HG03378 (cell line): ENCODE data around the gene RAB11FIP3.
A peak's percentile ranks its signal among the peaks of the same experiment; 100 is the strongest.

Experiments
- ATAC-seq: cut with Tn5 transposase; IDR thresholded peaks from one replicate; pipeline ENCODE4 v1.9.1; 2021; ENCODE audit warnings: mild to moderate bottlenecking, moderate library complexity; ENCODE audit not compliant: unreplicated experiment

RAB11FIP3 gene

DNA sequence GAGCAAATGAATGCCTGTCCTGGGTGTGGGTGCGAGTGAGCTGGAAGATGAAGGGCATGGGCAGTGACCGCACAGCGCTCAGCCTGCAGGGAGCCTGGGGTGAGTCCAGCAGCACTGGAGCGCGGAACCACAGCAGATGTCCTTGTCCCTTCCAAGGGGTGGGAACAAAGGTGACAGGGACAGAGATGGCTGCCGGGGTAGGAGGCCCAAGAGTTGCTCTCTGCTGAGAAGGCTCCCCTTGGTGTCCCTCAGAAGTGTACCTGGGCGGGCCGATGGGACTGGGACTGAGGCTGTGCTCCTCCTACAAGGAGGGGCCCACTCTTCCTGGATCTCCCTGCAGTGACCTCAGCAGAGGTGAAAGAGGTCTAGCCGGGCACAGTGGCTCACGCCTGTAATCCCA lies 36.1 kb upstream of the RAB11FIP3 start:
- ATAC-seq: no peak

DNA sequence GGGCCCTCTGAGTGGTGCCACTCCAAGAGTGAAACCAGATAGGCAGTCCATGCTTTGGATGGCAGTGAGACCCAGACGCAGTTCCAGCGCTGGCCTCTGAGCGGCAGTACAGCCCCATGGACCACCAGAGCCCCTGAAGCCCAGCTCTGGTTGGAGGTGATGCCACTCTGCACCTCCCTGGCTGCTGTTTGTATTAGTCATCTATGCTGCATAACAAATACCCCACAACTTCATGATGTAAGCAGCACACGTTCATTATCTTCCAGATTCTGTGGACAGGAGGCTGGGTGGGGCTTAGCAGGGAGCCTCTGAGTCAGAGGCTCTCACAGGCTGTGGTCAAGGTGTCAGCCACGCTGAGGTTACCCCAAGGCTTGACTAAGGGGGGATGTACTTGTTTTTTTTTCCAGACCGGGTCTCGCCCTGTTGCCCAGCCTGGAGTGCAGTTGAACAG lies 33.5 kb upstream of the RAB11FIP3 start:
- ATAC-seq: no peak

DNA sequence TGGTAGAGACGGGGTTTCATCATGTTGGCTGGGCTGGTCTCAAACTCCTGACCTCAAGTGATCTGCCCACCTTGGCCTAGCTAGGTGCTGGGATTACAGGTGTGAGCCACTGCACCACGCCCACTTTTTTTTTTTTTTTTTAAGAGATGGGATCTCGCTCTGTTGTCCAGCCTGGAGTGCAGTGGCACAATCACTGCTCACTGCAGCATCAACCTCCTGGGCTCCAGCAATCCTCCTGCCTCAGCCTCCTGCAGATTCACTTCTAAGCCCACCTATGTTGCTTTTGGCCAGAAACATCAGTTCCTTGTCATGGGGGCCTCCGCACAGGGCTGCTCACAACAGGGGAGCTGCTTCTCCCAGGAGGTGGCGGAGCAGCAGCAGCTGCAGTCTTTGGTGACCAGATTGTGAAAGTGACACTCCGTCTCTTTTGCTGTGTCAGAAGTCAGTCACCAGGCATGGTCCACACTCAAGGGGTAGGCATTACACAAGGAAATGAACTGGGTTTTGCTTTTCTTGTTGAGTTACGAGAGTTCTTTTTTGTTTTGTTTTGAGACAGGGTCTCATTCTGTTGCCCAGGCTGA lies 32.9 kb upstream of the RAB11FIP3 start:
- no peak for ATAC-seq

DNA sequence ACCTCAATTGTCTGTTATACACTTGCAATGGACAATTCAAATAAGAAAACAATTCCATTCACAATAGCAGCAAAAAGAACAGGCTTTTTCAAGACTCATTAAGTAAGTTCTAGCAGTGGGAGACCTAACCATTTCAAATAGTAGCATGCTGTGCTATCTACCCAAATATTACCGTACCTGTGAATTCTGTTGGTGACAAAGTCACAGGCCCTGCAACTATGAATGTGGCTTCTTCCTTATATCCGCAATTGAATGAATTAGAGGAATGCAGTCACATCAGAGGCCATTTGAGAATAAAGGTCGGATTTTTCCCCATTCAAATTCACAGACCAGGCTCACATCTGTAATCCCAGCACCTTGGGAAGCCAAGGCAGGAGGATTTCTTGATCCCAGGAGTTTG lies 29.2 kb upstream of the RAB11FIP3 start:
- ATAC-seq: no peak

DNA sequence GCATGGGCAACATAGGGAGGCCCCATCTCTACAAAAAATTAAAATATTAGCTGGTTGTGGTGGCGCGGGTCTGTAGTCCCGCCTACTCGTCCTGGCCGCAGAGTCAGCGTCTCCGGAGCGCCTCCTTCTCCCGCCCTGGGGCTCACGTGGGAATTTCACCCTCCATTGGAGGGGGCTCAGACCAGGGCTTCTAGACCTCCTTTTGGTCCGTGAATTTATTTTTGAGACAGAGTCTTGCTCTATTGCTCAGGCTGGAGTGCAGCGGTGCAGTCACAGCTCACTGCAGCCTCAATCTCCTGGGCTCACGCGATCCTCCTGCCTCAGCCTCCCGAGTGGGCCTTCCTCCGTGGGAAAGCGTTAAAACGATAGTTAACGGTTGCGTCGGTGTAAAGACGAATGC lies 28.8 kb upstream of the RAB11FIP3 start:
- ATAC-seq: no peak

DNA sequence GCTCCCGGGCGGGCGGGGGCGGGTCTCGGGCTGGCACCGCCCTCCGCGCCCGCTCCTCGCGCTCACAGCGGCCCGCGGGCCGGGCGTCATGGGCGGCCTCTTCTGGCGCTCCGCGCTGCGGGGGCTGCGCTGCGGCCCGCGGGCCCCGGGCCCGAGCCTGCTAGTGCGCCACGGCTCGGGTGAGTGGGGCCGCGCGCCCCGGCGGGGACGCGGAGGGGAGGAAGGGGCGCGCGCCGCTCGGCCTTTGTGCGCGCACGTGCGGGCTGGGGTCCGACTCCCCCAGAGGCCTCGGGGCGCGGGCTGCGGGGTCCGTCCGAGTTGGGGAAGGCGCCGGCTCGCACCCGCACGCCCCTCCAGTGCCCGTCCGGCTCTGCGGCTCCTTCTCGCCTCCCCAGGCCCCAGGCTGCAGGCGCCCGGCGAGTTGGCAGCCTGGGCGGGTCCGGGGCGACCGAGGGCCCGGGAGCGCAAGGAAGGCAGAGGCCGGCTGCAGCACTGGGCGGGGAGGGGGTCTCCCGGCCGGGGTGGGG lies 28.3 kb upstream of the RAB11FIP3 start, which contains the start of gene NME4:
Gene NME4, plus strand, starts transcription at position 65 of the 527 bp plus-strand sequence. Its CDS starts 24 bp downstream, at position 89.
- ATAC-seq: no peak

DNA sequence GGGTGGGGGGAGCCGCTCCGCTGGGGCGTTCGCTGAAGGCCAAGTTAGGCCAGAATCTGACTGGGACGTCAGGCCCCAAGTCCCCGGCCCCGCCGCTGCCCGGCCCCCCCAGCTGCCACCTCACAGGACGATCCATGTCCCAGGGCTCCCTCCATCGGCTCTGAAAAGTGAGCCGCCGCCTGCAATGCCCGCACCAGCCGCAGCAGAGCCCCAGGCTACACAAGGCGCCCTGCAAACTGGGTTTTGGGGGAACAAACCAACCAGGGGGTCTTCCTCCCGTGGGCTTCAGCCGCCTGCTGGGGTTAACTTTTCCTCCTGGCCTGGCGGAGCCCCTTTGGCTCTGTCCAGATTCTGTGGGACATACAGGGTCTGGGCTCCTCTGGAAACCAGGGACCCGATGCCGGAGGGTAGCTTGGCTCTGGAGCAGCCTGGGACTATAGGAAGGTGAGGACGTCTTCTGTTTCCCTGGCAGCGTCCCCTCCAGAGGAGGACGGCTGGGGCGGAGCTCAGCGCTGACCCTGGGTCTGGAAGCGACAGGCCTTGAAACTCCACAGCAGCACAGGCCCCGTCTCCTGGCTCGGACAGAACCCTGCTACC lies 27.6 kb upstream of the RAB11FIP3 start:
- ATAC-seq: no peak

DNA sequence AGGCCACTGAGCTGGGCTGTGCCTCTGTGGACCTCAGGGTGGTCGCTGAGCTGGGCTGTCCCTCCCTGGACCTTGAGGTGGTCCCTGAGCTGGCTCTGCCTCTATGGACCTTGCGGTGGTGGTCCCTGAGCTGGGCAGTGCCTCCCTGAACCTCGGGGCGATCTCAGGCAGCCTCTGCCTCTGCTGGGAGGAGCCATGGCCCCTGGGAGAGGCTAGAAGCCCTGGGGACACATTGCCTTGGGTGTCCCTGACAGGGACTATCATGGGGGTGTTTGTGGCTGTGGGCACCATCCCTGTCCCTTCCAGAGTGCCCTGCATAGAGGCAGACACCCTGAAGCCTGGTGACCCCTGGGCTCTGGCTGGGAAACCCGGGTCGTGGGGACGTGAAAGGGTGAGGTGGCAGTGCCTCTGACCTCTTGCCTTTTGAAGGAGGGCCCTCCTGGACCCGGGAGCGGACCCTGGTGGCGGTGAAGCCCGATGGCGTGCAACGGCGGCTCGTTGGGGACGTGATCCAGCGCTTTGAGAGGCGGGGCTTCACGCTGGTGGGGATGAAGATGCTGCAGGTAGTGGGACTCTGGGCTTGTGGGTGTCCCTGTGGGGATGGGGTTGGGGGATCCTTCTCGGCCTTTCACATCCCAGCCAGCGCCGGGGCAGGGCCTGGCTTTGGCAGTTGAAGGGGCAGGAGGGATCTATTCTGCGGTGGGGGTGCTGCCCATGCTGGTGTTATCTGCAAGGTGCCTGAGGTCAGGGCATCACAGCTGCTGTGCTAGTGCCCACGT lies 26.7 kb upstream of the RAB11FIP3 start:
- no peak for ATAC-seq

DNA sequence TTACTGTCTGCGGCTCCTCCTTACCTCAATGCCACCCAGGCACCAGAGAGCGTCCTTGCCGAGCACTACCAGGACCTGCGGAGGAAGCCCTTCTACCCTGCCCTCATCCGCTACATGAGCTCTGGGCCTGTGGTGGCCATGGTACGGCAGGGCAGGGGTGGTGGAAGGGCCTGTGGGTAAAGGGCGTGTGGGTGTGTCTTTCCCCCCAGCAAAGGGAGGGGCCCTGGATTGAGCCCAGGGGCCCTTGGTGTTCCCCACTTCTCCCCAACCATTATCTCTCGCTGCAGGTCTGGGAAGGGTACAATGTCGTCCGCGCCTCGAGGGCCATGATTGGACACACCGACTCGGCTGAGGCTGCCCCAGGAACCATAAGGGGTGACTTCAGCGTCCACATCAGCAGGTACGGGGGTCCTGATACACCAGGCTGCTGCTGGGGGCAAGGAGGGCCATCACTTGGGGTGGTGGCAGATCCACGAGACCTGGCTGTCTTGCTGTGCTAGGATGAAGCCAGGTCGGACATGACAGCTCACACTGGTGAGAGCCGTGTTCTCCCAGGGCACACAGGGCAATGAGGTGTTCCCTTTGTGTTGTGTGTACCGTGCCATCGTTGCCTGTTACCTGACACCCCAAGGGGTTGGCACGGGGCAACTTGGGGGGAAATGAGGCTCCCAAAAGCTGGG lies 26.0 kb upstream of the RAB11FIP3 start:
- ATAC-seq: no peak

DNA sequence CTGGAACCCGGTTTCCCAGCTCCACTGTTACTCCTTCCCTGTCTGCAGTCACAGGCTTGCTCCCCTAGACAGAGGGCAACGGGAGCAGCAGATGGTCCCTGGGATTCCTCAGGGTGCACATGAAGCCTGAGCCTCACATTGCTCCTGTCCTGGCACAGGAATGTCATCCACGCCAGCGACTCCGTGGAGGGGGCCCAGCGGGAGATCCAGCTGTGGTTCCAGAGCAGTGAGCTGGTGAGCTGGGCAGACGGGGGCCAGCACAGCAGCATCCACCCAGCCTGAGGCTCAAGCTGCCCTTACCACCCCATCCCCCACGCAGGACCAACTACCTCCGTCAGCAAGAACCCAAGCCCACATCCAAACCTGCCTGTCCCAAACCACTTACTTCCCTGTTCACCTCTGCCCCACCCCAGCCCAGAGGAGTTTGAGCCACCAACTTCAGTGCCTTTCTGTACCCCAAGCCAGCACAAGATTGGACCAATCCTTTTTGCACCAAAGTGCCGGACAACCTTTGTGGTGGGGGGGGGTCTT lies 25.3 kb upstream of the RAB11FIP3 start:
- no peak for ATAC-seq

DNA sequence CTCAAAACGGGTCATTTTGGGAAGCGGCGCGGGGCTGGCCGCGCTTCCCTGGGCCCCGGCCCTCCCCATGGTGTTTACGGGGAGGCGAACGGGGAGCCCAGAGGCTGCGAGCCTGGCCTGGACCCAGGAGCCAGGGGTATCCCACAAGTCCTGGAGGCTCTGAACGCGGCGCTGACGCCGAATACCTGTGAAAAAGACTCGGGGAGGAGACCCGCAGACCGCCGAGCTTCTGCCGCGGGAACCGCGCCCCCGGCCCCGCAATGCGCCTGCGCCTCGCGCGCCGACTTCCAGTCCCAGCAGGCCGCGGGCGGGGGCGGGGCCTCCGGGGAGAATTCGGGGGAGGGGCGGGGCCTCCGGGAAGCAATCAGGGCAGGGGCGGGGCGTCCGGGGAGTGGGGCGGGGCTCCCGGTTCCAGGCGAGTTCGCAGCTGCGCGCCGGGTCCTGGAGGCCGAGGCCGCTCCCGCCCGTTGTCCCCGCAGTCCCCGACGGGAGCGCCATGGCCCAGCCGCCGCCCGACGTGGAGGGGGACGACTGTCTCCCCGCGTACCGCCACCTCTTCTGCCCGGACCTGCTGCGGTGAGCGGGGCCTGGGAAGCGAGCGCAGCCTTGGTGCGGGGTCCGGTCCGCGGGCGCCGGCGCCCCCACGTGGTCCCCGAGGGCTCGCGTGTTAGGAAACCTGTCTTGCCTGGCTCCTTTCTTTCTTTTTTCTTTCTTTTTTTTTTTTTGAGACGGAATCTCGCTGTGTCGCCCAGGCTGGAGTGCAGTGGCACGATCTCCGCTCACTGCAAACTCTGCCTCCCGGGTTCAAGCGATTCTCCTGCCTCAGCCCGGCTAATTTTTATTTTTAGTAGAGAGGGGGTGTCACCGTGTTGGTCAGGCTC lies 23.7 kb upstream of the RAB11FIP3 start, which contains the start of gene DECR2:
Gene DECR2, plus strand, starts transcription at position 418 of the 881 bp plus-strand sequence. Its CDS starts 79 bp downstream, at position 497.
- peak; percentile 38 for ATAC-seq

DNA sequence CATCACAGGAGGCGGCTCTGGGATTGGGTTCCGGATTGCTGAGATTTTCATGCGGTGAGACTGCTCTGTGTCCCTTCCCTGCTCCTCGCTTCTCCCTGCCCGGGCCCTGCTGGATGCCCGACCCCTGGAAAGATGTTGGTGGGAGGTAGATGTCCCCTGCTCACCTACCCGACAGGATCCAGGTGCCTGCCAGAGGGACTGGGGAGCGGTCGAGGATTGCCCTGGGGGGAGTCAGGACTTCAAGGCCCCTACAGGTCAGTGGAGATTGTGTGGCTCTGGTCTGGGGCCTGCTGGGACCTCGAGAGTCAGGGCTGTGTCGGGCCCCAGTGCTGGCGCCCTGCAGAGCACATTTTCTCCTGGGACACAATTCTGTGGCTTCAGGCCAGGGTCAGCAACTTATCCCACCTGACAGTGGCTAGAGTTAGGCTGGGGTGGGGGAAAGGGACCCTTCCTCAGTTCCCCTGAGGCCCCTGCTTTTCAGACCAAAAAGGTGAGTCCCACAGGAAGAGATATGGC lies 20.4 kb upstream of the RAB11FIP3 start:
- no peak for ATAC-seq

DNA sequence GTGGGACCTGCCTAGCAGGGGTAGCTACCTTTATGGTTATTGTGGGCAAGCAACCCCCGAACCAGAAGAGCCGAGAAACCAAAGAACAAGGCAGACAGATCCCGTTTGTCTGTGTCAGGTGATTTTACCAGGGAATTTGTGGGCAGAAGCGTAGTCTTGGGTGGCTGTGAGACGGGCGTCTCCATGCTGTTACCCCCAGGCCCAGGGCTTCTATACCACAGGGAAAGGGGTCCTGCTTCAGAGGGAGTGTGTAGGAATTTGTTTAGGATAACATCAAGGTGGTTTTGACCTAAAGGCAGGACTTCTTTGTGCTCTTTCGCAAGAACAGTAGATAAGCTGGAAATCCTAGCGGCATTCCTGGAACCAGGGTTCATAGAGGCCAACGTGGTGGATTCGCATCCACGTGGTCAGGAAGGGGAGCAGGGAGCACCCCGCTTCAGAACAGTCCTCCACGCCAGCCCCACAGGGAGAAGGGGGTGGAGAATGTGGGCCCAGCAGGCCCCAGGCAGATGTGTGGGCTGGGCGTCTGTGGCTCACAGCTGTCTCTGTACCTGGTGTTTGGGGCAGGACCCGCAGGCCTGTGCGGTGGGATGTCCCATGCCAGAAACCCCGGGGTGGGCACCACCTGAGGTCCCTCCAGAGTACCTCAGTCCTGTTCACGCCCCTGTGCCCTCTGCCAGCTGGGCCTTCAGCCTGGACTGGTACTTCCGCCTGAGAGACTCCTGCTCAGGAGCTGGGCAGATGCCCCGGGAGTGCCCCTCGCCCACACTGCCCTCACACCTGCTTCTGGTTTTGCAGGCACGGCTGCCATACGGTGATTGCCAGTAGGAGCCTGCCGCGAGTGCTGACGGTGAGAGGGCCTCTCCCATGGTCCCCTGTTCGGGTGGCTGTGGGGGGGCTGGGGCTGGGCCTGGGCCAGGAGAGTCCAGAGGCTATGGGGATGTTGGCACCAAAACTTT lies 19.6 kb upstream of the RAB11FIP3 start:
- no peak for ATAC-seq

DNA sequence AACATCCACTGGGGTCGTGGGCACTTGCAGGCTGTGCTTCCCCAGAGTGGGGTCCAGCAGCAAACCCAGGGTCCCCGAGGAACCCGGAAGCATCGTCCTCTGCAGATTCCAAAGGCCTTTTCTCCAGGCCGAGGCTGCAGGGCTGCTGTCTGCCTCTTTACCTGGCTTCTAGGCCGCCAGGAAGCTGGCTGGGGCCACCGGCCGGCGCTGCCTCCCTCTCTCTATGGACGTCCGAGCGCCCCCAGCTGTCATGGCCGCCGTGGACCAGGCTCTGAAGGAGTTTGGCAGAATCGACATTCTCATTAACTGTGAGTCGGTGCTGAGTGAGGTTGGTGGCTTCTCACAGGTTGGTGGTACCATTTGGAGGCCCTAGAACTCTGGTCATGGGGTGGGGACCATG lies 18.2 kb upstream of the RAB11FIP3 start:
- ATAC-seq: no peak

DNA sequence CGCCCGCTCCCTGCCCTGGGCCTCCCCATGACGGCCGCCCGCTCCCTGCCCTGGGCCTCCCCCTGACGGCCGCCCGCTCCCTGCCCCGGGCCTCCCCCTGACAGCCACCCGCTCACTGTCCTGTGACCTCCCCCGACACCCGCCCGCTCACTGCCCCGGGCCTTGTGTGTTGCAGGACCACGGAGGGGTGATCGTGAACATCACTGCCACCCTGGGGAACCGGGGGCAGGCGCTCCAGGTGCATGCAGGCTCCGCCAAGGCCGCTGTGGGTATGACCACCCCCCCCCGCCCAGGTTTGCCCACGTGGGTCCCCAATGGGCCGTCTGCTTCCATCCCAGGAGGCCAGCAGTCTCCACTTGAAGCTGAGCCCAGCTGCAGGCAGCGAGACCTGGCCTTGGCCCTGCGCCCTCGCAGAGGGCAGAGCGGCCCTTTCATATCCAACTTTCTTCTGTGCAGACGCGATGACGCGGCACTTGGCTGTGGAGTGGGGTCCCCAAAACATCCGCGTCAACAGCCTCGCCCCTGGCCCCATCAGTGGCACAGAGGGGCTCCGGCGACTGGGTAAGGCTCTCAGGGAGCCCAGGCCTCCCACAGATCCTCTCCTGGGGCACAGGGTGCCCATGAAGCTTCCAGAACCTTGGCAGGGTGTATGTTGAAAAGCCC lies 14.8 kb upstream of the RAB11FIP3 start:
- ATAC-seq: no peak

DNA sequence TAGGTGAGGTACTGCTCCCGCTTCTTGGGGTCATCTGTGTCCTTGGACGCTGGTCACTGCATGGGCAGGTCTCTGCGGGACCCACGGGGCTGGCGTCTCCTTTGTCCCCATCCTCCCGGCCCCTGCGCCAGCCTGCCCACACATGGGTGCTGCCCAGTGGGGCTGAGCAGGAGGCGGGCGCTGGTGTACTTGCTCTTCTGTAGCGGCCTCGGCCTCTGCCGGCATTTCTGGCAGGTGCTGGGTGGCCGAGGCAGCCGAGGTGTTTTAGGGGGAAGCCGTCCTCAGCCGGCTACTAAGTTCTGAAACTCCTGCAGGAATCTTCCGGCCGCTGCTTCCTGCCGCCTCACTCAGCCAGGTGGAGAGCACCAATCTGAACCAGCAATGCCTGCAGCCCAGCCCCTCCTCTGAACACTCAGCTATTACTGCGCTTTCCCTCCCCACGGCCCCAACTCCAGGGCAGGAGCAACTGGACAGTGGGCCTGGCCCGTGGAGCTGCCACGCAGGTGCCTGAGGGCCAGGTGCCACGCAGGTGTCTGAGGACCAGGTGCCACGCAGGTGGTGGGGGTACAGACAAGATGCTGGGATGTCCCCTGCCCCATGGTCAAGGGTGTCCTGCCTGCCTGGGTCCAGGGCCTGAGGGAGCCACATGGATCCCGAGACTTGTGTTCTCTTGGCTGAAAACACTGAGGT lies 13.7 kb upstream of the RAB11FIP3 start:
- no peak for ATAC-seq

DNA sequence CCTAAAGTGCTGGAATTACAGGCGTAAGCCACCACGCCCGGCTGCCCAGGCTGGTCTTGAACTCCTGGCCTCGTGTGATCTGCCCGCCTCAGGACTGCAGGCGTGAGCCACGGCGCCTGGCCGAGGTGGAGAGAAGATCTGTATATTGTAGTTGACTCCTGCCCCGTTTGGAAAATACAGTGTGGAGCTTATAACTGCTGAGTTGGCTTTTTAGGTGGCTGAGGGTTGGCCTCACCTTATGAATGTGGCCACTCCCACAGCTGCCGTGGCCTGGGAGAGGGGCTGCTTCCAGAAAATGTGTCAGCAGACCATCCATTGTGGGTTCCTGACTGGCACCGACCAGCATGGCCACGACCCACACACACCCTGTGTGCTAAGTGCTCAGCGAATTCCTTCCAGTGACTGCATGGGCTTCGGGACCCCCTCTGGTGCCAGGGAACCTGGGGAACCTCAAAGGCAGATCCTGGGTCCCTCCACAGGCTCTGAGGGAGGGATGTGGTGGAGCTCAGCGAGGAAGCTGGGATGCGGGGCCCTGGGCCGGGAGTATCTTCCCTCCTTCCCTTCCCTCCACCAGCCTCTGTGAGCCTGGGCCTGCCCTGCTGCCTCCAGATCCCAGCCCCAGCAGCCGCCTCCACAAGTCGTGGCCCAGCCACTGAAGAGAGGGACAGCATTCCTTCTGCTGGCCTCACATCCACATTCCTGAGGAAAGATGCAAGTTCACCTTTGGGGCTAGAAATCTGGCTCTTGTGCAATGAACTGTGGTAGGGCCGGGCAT lies 10.9 kb upstream of the RAB11FIP3 start:
- no peak for ATAC-seq
